SK-N-SH (cell line): ENCODE measurements around the gene DCLK1.

Experiments used
- CTCF ChIP-seq: fragments of 200-600 bp; sonication (generic); IDR thresholded peaks from 2 replicates; pipeline ENCODE4 v1.6.1; 2017; ENCODE audit warnings: antibody characterized with exemption, mild to moderate bottlenecking, moderate library complexity
- RAD21 ChIP-seq: IDR thresholded peaks from 2 replicates; pipeline ENCODE4 v1.6.1; 2012; ENCODE audit warnings: mild to moderate bottlenecking, low read length

GRCh38 chr13:36057547-36057946 lies 73.6 kb downstream of the DCLK1 start:
- TF ChIP-seq RAD21: no peak; the same call in 1 of the 2 replicates
- TF ChIP-seq CTCF: no peak
